Measurements from ENCODE around the gene MREG.

Gene MREG

DNA sequence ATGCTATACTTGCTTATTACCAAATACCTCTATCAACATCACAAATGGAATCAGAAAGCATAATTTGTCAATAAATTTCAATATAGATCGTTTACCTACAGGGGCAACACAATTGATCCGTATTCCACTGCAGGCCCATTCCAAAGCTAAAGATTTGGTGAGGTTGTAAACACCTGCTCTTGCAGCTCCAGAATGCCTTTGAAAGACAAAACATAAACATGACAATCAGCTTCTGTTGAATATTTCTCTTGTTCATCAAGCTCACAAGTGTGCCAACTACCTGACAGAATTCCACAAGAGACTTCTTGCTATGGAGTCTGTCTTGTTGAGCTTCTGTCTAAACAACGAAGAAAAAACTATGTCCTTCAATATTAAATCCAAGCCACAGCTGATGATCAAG is 38.0 kb upstream of the MREG start:
- TF ChIP-seq POLR2A (IDR thresholded peaks at IDR 0.05; ENCODE audit: extremely low read depth, insufficient read length) (no peak), MYC (IDR thresholded peaks at IDR 0.05; ENCODE audit: low read depth, low read length) (no peak)
- TF ChIP-seq, protein P1, sequence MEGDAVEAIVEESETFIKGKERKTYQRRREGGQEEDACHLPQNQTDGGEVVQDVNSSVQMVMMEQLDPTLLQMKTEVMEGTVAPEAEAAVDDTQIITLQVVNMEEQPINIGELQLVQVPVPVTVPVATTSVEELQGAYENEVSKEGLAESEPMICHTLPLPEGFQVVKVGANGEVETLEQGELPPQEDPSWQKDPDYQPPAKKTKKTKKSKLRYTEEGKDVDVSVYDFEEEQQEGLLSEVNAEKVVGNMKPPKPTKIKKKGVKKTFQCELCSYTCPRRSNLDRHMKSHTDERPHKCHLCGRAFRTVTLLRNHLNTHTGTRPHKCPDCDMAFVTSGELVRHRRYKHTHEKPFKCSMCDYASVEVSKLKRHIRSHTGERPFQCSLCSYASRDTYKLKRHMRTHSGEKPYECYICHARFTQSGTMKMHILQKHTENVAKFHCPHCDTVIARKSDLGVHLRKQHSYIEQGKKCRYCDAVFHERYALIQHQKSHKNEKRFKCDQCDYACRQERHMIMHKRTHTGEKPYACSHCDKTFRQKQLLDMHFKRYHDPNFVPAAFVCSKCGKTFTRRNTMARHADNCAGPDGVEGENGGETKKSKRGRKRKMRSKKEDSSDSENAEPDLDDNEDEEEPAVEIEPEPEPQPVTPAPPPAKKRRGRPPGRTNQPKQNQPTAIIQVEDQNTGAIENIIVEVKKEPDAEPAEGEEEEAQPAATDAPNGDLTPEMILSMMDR (IDR thresholded peaks at IDR 0.05; ENCODE audit: low read depth, low read length), result no peak
- TF ChIP-seq, protein P2, sequence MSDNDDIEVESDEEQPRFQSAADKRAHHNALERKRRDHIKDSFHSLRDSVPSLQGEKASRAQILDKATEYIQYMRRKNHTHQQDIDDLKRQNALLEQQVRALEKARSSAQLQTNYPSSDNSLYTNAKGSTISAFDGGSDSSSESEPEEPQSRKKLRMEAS (IDR thresholded peaks at IDR 0.05; ENCODE audit: low read depth, low read length), result no peak
- H3K4me3 ChIP-seq (ENCODE audit: low read depth, low read length), result no peak overlapping the region
- no peak for DNase-seq (ENCODE audit: low read depth)

DNA sequence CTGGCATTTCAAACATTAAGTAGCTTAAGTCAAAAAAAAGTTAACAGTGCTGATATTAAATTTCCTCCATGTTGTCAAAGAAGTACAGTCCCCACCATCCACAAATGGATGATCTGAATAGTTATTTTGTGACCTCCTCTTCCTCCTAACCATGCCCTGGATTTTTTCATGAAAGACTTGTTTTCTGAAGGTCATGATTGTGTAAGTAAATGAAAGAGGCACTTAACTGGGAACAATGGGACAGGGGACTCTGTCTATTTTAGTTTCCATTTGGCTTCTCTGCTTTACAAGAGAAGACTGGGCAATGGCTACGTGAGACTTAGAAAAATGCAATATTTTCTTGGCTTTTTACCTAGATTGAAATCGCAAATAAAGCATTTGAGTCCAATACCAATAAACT is 36.1 kb upstream of the MREG start:
- no peak overlapping the region for H3K4me3 ChIP-seq (ENCODE audit: low read depth, low read length)
- no peak for DNase-seq (ENCODE audit: low read depth)
- TF ChIP-seq, protein P2 (IDR thresholded peaks at IDR 0.05; ENCODE audit: low read depth, low read length), result no peak
- TF ChIP-seq POLR2A (IDR thresholded peaks at IDR 0.05; ENCODE audit: extremely low read depth, insufficient read length) (no peak), MYC (IDR thresholded peaks at IDR 0.05; ENCODE audit: low read depth, low read length) (no peak)
- TF ChIP-seq, protein P1 (IDR thresholded peaks at IDR 0.05; ENCODE audit: low read depth, low read length), result no peak

DNA sequence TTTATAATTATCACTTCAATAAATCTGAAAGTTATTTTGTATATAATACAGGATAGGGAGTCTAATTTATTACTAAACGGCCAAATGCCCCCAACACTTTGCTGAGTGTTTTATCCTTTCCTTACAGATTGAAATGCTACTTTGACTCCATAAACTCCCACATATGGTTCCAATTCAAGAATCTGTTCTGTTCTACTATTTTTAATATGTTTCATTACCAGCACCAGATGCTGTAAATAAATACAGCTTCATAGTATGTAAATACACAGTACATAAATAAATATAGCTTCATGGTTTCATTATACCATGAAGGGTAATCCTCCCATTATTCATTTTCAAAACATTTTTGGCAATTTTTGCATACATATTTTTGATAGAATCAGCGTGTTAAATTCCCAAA is 34.0 kb upstream of the MREG start:
- no peak overlapping the region for H3K4me3 ChIP-seq (ENCODE audit: low read depth, low read length)
- DNase-seq (ENCODE audit: low read depth), result no peak
- TF ChIP-seq POLR2A (IDR thresholded peaks at IDR 0.05; ENCODE audit: extremely low read depth, insufficient read length) (no peak), MYC (IDR thresholded peaks at IDR 0.05; ENCODE audit: low read depth, low read length) (no peak)
- TF ChIP-seq, protein P1 (IDR thresholded peaks at IDR 0.05; ENCODE audit: low read depth, low read length), result no peak
- TF ChIP-seq, protein P2 (IDR thresholded peaks at IDR 0.05; ENCODE audit: low read depth, low read length), result no peak

DNA sequence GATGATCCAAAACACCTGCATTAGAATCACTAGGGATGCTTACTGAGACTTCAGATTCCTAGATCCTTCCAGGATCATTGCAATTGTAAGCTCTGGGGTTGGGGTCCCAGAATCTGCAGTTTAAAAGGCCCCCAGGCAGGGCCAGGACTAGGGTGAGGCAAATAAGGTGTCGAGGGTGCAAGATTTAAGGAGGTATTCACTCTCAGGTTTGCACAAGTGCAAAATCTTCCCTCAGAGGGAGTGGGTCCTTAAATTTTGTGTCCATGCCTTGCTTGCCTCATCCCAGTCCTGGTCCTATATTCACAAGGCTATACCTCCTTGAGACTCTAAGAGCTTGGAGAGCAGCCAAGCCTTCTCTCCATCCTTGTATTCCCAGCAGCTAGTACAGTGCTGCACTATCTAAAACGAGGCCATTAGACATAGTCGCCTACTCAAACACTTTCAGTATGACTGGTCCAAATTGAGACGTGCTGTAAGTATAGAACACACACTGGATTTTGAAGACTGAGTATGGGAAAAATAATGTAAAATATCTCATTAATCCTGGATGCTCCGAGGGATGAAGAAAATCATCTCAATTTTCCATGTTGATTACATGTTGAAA is 31.6 kb upstream of the MREG start:
- DNase-seq (ENCODE audit: low read depth), result no peak
- H3K4me3 ChIP-seq (ENCODE audit: low read depth, low read length), result no peak overlapping the region
- TF ChIP-seq, protein P2 (IDR thresholded peaks at IDR 0.05; ENCODE audit: low read depth, low read length), result no peak
- TF ChIP-seq POLR2A (IDR thresholded peaks at IDR 0.05; ENCODE audit: extremely low read depth, insufficient read length), result no peak
- TF ChIP-seq MYC (IDR thresholded peaks at IDR 0.05; ENCODE audit: low read depth, low read length), result no peak
- TF ChIP-seq, protein P1 (IDR thresholded peaks at IDR 0.05; ENCODE audit: low read depth, low read length), result no peak

DNA sequence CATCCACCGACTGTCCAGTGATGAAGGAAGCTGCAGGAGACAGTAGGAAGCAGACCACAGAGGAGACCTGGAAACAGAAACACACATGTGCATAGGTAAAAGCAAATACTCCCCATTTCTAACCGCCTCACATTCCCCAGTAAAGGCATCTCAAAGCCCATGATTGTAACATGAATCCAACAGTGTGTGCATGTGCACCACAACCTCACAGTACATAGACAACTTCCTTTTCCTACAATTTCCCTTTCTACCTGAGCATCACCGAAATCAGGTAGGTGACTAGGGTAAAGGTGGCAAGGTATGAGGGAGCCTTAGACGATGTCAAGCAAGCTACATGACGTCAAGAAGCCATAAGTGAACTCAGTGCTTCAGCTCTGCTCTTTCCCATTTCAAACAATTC is 30.6 kb upstream of the MREG start:
- TF ChIP-seq POLR2A (IDR thresholded peaks at IDR 0.05; ENCODE audit: extremely low read depth, insufficient read length), result no peak
- TF ChIP-seq, protein P2 (IDR thresholded peaks at IDR 0.05; ENCODE audit: low read depth, low read length), result no peak
- TF ChIP-seq, protein P1 (IDR thresholded peaks at IDR 0.05; ENCODE audit: low read depth, low read length), result no peak
- TF ChIP-seq MYC (IDR thresholded peaks at IDR 0.05; ENCODE audit: low read depth, low read length), result no peak
- no peak overlapping the region for H3K4me3 ChIP-seq (ENCODE audit: low read depth, low read length)
- no peak for DNase-seq (ENCODE audit: low read depth)

Data from NB4 (cell line).